AG09309 (cell line): ENCODE measurements around the gene RAP1GAP.
"Not testable (repeated sequence)": the region's sequence is repeated elsewhere in the genome, so short reads cannot be mapped to it uniquely, and the experiment has no call there.

Source experiments
- DNase-seq: peaks from one replicate; pipeline ENCODE4 v3.0.0-alpha.2; 2010; ENCODE audit warnings: low read depth
- H3K4me3 ChIP-seq: 2 replicates; pipeline ENCODE4 v1.5.1; 2011; ENCODE audit warnings: mild to moderate bottlenecking, low read depth, low read length, moderate library complexity; ENCODE audit not compliant: control insufficient read depth
- CTCF ChIP-seq: IDR thresholded peaks from 2 replicates; pipeline ENCODE4 v1.5.1; 2011; ENCODE audit warnings: mild to moderate bottlenecking, low read depth, low read length, inconsistent platforms; ENCODE audit not compliant: insufficient read depth, control insufficient read depth; ENCODE audit errors: missing control alignments

RAP1GAP gene

GRCh38 chr1:21680918-21681317 lies 11.8 kb upstream of the RAP1GAP start:
- TF ChIP-seq CTCF = no peak
- DNase-seq = peak; percentile 23
- no peak overlapping the region for H3K4me3 ChIP-seq

- no peak overlapping the region for H3K4me3 ChIP-seq
- no peak for DNase-seq
- TF ChIP-seq CTCF = no peak
Observed at GRCh38 chr1:21680381-21680780, 11.2 kb upstream of the RAP1GAP start.

- DNase-seq = no peak
- TF ChIP-seq CTCF = no peak
Observed at GRCh38 chr1:21677168-21677567, 8.0 kb upstream of the RAP1GAP start.

GRCh38 chr1:21674957-21675356 lies 5.8 kb upstream of the RAP1GAP start:
- no peak for DNase-seq
- no peak overlapping the region for H3K4me3 ChIP-seq
- TF ChIP-seq CTCF = no peak

More at GRCh38 chr1:21677168-21677567, 8.0 kb upstream of the RAP1GAP start:
- no peak overlapping the region for H3K4me3 ChIP-seq

GRCh38 chr1:21673853-21674252 lies 4.7 kb upstream of the RAP1GAP start:
- H3K4me3 ChIP-seq, DNase-seq: not testable (repeated sequence)

GRCh38 chr1:21673277-21673780 lies 4.2 kb upstream of the RAP1GAP start:
- peak; percentile 71 for DNase-seq
- no peak for TF ChIP-seq CTCF
- H3K4me3 ChIP-seq = no peak overlapping the region

- no peak overlapping the region for H3K4me3 ChIP-seq
Observed at GRCh38 chr1:21672478-21673276, 3.5 kb upstream of the RAP1GAP start.

More at GRCh38 chr1:21672478-21673276, 3.5 kb upstream of the RAP1GAP start:
- TF ChIP-seq CTCF = no peak
- DNase-seq = no peak
